ENCODE data around the gene VKORC1. TPM values are rescaled to one million over a fixed set of nuclear protein-coding genes. Genes with fewer than 3 reads are reported as not detected.

Gene VKORC1
- total RNA-seq, 2 experiments from 2014 or later: 55.5 to 59.3 TPM

DNA sequence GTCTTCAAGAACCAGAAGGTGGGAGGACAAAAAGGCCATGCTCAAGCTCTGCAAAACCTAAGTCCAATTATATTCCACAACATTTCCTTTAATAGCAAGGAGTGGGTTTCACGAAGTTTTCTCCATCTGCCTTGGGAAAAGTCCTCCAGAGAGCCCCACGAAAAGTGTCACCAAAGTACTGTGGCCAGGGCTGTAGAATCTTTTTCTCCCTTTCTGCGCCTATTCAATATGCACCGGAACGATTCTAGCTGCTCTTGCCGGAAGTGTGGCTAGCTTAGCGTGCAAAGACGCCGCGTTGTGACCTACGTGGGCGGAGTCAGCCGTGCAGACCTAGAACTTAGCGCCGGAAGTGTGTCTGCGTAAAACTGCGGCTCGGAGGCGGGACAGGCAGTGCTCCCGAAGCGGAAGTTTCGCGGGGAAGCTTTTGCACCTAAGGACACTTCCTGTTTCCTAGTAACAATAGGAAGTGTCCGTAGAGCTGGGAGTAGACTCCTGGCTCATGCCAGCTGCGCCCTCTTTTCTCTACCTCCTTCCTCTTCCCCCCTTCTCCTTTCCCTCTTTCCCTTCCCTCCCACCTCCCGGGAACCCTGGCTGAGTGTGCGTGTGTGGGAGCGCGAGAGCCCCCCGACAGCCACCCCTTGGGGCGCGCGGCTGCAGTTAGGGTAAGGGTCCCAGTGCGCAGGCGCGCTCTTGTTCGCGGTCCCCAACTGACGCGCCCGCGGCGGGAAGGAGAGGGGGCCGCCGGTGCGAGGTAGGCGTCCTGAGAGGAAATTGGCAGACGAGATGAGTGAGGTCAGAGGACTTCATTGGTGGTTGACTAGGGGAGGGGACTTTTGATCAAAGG, 20.4 kb downstream of the VKORC1 start, which contains the start of the genes ZNF646 and ZNF668:
ZNF646 (plus strand) TSS at position 453 of the 844 bp plus-strand sequence. CDS start 1,903 bp downstream, outside the sequence.
ZNF668 (minus strand) TSS at position 271 of the 844 bp plus-strand sequence. CDS start 9,781 bp downstream, outside the sequence.
- peak within 1 kb of the TSS; percentile 91 for H3K4me3 Mint-ChIP-seq

DNA sequence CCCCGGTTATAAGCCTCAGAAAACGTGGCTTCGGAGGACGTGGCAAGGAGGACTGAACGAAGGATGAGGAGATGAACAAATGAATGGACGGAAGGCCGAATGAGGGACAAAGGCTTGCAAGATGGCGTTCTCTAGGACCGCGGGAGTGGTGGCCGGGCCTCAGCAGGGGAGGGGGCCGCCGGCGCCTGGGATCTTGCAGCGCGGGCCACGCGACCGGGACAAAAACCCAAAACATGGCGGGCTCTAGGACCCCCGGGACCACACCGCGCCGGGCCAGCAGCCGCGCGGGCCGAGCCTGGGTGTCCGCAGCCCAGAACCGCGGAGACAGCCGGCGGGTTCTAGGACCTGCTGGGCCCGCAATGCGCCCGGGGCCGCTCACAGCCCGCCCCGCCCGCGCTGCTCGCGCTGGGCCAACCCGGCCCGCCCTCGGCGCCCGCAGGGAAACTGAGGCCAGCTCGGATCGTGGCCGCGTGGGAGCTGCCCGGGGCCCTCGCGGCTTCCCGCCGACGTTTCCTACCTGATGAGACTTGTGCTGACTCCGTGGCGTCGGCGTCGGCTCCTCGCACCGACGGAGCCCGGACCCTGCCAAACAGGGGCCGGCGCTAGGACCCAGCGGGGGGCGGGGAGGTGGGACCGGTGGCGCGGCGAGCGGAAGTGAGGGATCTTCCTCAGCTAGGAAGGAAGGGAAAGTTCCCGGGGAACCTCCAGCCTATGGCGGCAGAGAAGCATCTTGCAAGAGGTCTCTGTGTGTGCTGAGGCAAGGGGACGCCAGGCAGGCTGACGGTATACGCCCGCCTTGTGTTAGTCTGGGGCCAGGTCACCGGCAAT, 21.2 kb downstream of the VKORC1 start:
- peak overlapping the region; percentile 91 for H3K4me3 Mint-ChIP-seq
- H3K9me3 Mint-ChIP-seq: no peaks in the 10 kb centered on the region
- peaks cover 18% of the 10 kb centered on the region for H3K36me3 Mint-ChIP-seq (ENCODE audit: low read depth)
- ChIA-PET CTCF (interaction anchor here (0.6 to 1.7 kb wide), 12 partner anchors 13 to 109 kb away, joined by 3 to 14 read pairs (median 4); partner anchors contain the start of genes HSD3B7 and VKORC1), POLR2A (interaction anchor here (0.5 to 1.4 kb wide), 5 partner anchors 18 to 44 kb away, joined by 3 to 4 read pairs (median 3); partner anchors contain the start of genes KAT8 and STX4)
- H3K27ac Mint-ChIP-seq: peak overlapping the region; percentile 94
- no peaks in the 10 kb centered on the region for H3K27me3 Mint-ChIP-seq
- DNase-seq: peak; percentile 91
- H3K4me1 Mint-ChIP-seq: peaks cover 31% of the 10 kb centered on the region

More for the DNA sequence above, 20.4 kb downstream of the VKORC1 start, which contains the start of the genes ZNF646 and ZNF668:
- ChIA-PET POLR2A (interaction anchor here (0.5 to 1.4 kb wide), 3 partner anchors 19 to 43 kb away, joined by 3 to 4 read pairs (median 3); partner anchors contain the start of genes KAT8 and STX4), CTCF (interaction anchor here (0.6 to 1.7 kb wide), 11 partner anchors 13 to 120 kb away, joined by 3 to 14 read pairs (median 4); partner anchors contain the start of gene VKORC1)
- peak; percentile 99 for DNase-seq
- Mint-ChIP-seq H3K27me3 (no peaks in the 10 kb centered on the region), H3K27ac (peak within 1 kb of the TSS; percentile 94), H3K36me3 (ENCODE audit: low read depth) (peaks cover 26% of the 10 kb centered on the region), H3K9me3 (no peaks in the 10 kb centered on the region), H3K4me1 (peaks cover 30% of the 10 kb centered on the region)

GRCh38 chr16:31072540-31073141, 22.0 kb downstream of the VKORC1 start:
- POLR2A ChIA-PET: interaction anchor here (0.6 kb wide), 2 partner anchors 27 to 39 kb away, joined by 3 read pairs; partner anchors contain the start of gene STX4
- CTCF ChIA-PET: interaction anchor here (0.6 to 1.7 kb wide), 6 partner anchors 17 to 242 kb away, joined by 3 to 13 read pairs (median 4); partner anchors contain the start of genes HSD3B7 and VKORC1

GRCh38 chr16:31071861-31072260, 22.7 kb downstream of the VKORC1 start:
- Mint-ChIP-seq H3K9me3 (no peaks in the 10 kb centered on the region), H3K4me3 (peak overlapping the region; percentile 88), H3K27ac (peak overlapping the region; percentile 93), H3K27me3 (no peaks in the 10 kb centered on the region), H3K36me3 (ENCODE audit: low read depth) (peaks cover 5% of the 10 kb centered on the region), H3K4me1 (peaks cover 37% of the 10 kb centered on the region)
- ChIA-PET POLR2A (no interaction called here), CTCF (interaction anchor here (0.6 to 1.6 kb wide), 5 partner anchors 9 to 243 kb away, joined by 3 to 5 read pairs (median 4); no protein-coding TSS in a partner anchor)
- no peak for DNase-seq

More at GRCh38 chr16:31072540-31073141, 22.0 kb downstream of the VKORC1 start:
- no peaks in the 10 kb centered on the region for H3K27me3 Mint-ChIP-seq
- H3K27ac Mint-ChIP-seq: peak overlapping the region; percentile 93
- peaks cover 12% of the 10 kb centered on the region for H3K36me3 Mint-ChIP-seq (ENCODE audit: low read depth)
- peak; percentile 41 for DNase-seq
- H3K4me1 Mint-ChIP-seq: peaks cover 34% of the 10 kb centered on the region
- H3K9me3 Mint-ChIP-seq: no peaks in the 10 kb centered on the region
- peak overlapping the region; percentile 88 for H3K4me3 Mint-ChIP-seq

DNA sequence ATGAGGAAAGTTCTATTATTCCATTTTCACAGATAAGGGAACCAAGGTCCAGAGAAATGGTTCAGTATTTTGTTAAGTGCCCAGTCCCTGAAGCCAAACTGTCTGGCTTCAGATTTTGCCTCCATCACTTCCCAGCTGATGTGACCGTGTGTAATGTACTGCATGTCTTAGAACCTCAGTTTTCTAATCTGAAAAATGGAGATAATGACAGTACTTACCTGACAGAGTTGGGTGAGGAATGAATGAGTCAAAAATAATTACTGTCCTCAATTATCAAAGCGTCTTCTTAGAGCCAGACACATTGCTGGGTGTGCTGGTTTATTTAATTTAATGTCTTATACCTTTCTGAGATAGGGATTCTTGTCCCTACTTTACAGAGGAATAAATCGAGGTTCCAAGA, 27.3 kb downstream of the VKORC1 start:
- ChIA-PET CTCF (interaction anchor here (2.0 kb wide), 1 partner anchor 21 kb away, joined by 7 read pairs; no protein-coding TSS in a partner anchor), POLR2A (no interaction called here)
- peaks cover 57% of the 10 kb centered on the region for H3K4me1 Mint-ChIP-seq
- H3K27me3 Mint-ChIP-seq: no peaks in the 10 kb centered on the region
- no peak for DNase-seq
- no peaks in the 10 kb centered on the region for H3K9me3 Mint-ChIP-seq
- H3K36me3 Mint-ChIP-seq (ENCODE audit: low read depth): peaks cover 23% of the 10 kb centered on the region
- H3K27ac Mint-ChIP-seq: no peak overlapping the region
- H3K4me3 Mint-ChIP-seq: no peak overlapping the region

DNA sequence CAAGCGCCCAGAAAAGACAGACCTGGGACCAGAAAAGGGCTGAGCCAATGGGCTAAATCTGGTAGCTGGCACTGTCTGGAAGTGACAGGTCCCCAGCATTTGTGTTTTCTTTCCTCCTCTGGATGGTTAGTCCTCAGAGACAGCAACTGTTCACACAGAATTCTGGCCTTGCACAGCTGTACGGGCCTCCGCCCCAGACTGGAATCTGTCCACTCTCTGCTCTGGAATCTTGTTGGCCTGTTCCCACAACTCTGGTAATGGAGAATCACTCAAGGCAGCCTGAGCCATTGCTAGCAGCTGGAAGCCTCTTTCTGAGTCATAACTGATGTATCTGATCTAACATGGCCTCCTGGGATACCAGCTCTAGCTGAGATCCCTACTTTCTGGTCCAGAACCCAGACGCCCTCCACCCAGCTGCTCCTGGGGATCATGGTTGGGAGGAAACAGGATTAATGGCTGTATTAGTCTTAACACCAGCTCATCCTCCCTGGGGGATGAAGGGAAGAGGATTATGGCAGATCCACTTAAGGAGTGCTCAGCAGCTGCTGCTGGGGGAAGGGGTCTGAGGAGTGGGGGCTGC, 29.6 kb downstream of the VKORC1 start:
- ChIA-PET POLR2A (no interaction called here), CTCF (interaction anchor here (1.4 to 2.2 kb wide), 3 partner anchors 17 to 111 kb away, joined by 4 to 5 read pairs (median 5); partner anchors contain the start of gene HSD3B7)
- no peaks in the 10 kb centered on the region for H3K27me3 Mint-ChIP-seq
- DNase-seq: no peak
- H3K4me3 Mint-ChIP-seq: peak overlapping the region; percentile 55
- peaks cover 50% of the 10 kb centered on the region for H3K4me1 Mint-ChIP-seq
- H3K27ac Mint-ChIP-seq: peak overlapping the region; percentile 44
- H3K36me3 Mint-ChIP-seq (ENCODE audit: low read depth): peaks cover 37% of the 10 kb centered on the region
- H3K9me3 Mint-ChIP-seq: no peaks in the 10 kb centered on the region

DNA sequence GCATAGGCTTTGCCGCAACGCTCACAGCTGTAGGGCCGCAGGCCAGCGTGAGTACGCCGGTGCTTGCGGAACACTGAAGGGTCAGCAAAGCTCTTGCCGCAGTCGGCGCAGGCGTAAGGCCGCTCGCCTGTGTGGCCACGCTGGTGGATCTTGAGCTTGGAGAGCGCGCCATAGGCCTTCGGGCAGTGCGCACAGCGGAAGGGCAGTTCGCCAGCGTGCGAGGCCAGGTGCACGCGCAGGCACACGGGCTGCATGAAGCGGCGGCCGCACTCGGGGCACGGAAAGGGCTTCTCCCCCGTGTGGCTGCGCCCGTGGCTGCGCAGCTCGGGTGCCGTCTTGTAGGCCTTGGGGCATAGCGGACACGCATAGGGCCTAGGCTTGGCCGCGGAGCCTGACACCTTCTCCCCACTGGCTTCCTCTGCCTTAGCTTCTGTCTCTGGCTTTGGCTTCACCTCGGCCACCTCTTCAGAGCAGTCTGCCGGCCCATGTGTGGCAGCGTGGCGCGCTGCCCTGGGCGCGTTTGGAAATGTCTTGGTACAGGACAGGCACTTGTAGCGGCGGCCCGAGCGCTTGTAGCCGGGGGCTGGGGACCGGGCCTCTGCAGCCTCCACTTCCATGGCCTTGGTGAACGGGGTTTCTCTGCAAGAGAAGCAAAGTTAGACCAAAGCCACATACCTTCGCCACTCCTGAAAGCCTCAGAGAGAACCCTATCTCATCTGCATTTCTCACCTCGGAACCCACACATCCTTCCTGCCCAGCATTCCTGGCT, 30.6 kb downstream of the VKORC1 start:
- peak overlapping the region; percentile 55 for H3K4me3 Mint-ChIP-seq
- peaks cover 47% of the 10 kb centered on the region for H3K4me1 Mint-ChIP-seq
- no peaks in the 10 kb centered on the region for H3K9me3 Mint-ChIP-seq
- peak overlapping the region; percentile 34 for H3K27ac Mint-ChIP-seq
- DNase-seq: peak; percentile 30
- H3K36me3 Mint-ChIP-seq (ENCODE audit: low read depth): peaks cover 37% of the 10 kb centered on the region
- ChIA-PET CTCF (no interaction called here), POLR2A (no interaction called here)
- H3K27me3 Mint-ChIP-seq: no peaks in the 10 kb centered on the region

DNA sequence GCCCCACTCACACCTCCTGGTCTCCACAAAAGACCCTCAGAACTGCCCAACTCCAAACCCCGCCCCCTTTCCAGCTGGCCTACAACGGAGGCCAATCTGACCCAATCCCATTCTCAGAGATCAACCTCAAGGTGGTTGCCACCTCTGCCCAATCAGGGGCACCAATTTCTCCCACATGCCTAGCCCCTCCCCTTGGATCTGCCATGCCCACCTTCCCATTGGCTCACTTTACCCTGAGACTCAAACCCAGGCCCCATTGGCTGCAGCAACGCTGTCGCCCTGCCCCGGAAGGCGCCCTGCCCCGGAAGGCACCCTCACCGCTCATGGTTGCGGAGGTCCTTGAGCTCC, 31.1 kb downstream of the VKORC1 start:
- H3K4me3 Mint-ChIP-seq: peak overlapping the region; percentile 44
- H3K27ac Mint-ChIP-seq: peak overlapping the region; percentile 54
- H3K36me3 Mint-ChIP-seq (ENCODE audit: low read depth): peaks cover 37% of the 10 kb centered on the region
- H3K27me3 Mint-ChIP-seq: no peaks in the 10 kb centered on the region
- ChIA-PET CTCF (no interaction called here), POLR2A (interaction anchor here (0.6 kb wide), 1 partner anchor 26 kb away, joined by 3 read pairs; no protein-coding TSS in a partner anchor)
- no peaks in the 10 kb centered on the region for H3K9me3 Mint-ChIP-seq
- peaks cover 47% of the 10 kb centered on the region for H3K4me1 Mint-ChIP-seq
- no peak for DNase-seq

DNA sequence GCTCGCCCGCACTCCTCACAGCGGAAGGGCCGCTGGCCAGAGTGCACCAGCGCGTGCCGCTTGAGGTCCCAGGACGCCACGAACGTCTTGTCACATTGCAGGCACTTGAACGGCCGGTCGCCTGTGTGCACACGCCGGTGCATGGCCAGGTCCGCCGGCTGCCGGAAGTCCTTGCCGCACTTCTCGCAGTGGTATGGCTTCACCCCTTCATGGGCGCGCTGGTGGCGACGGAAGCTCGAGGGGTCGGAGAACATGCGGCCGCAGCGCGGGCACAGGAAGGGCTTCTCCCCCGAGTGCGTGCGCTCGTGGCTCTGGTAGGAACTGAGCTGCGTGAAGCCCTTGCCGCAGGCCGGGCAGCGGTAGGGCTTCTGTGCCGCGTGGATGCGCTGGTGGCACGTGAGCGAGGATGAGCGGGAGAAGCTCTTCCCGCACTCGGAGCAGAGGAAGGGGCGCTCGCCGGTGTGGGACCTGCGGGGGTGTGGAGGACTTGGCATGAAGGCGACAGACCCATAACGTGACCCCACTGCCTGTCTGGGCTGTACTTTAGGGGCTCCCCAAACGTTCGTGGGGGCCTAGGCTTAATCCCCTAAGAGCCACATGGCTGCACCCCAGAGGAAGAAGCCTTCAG, 32.7 kb downstream of the VKORC1 start:
- H3K27me3 Mint-ChIP-seq: no peaks in the 10 kb centered on the region
- no peak overlapping the region for H3K27ac Mint-ChIP-seq
- no peak overlapping the region for H3K4me3 Mint-ChIP-seq
- ChIA-PET POLR2A (interaction anchor here (0.6 kb wide), 1 partner anchor 167 kb away, joined by 3 read pairs; no protein-coding TSS in a partner anchor), CTCF (interaction anchor here (1.0 kb wide), 1 partner anchor 80 kb away, joined by 3 read pairs; no protein-coding TSS in a partner anchor)
- H3K4me1 Mint-ChIP-seq: peaks cover 41% of the 10 kb centered on the region
- DNase-seq: no peak
- peaks cover 38% of the 10 kb centered on the region for H3K36me3 Mint-ChIP-seq (ENCODE audit: low read depth)
- no peaks in the 10 kb centered on the region for H3K9me3 Mint-ChIP-seq

DNA sequence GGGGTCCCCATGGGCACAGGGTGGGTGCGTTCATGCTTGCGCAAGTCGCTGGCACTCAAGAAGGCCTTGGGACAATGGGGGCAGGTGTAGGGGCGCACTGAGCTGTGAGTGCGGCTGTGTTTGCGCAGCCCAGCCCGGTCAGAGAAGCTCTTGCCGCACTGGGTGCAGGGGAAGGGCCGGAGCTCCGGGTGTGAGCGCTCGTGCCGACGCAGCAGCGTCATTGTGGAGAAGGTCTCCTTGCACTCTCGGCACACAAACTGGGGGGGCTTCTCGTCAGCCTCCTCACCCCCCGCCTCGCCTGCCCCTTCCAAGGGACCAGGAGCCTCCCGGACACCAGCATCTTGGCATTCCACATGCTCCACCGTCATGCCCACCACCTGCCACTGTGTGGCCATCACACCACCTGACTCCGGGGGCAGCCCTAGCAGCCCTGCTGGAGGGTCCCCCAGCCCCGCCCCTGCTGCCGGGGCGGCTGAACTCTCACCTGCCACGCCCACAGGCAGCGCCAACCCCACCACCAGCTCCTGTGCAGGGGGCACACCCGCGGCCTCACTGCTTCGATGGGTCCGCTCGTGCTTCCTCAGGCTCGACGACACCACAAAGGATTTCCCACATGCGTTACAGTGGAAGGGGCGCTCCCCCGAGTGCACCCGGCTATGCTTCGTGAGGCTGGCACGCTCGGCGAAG, 33.3 kb downstream of the VKORC1 start:
- POLR2A ChIA-PET: no interaction called here

More for the DNA sequence above, 33.3 kb downstream of the VKORC1 start:
- Mint-ChIP-seq H3K27me3 (no peaks in the 10 kb centered on the region), H3K4me3 (no peak overlapping the region), H3K4me1 (peaks cover 36% of the 10 kb centered on the region), H3K9me3 (no peaks in the 10 kb centered on the region), H3K36me3 (ENCODE audit: low read depth) (peaks cover 33% of the 10 kb centered on the region), H3K27ac (no peak overlapping the region)
- DNase-seq: no peak
- CTCF ChIA-PET: interaction anchor here (0.7 to 2.3 kb wide), 4 partner anchors 8 to 81 kb away, joined by 3 to 6 read pairs (median 4); partner anchors contain the start of genes ZNF646 and ZNF668

Measured in activated CD4-positive, alpha-beta T cell treated with anti-CD3 and anti-CD28 coated beads, Interleukin-2, amount 10 ng/mL, durations not matched to agents 7 days and 5 days (primary cell).